AG04449 (cell line): ENCODE results near the gene LAT.

Source experiments
- CTCF ChIA-PET: fragments of 350-600 bp; formaldehyde crosslinking; extraction: SDS; loops from one replicate; lab custom pipeline; 2021; ENCODE audit warnings: antibody characterized with exemption; lab: Yijun Ruan, JAX
- POLR2A ChIA-PET: fragments of 400-600, 350-600 bp; formaldehyde crosslinking; extraction: SDS; loops from one replicate; lab custom pipeline; 2020; ENCODE audit warnings: antibody characterized with exemption, inconsistent platforms; lab: Yijun Ruan, JAX
- DNase-seq: peaks from one replicate; pipeline ENCODE4 v3.0.0-alpha.2; 2010; ENCODE audit warnings: low read depth, low spot score
- H3K4me3 ChIP-seq: 2 replicates; pipeline ENCODE4 v1.5.1; 2011; ENCODE audit warnings: low read depth, mild to moderate bottlenecking, control low read depth, low read length
- CTCF ChIP-seq: IDR thresholded peaks from one replicate; pipeline ENCODE4 v1.5.1; 2011; ENCODE audit warnings: mild to moderate bottlenecking, moderate library complexity, low read length, control low read depth, inconsistent platforms; ENCODE audit not compliant: insufficient read depth; ENCODE audit errors: missing control alignments

The LAT gene

GRCh38 chr16:28982418-28982817 is 2.4 kb upstream of the LAT start:
- no peak for TF ChIP-seq CTCF
- ChIA-PET CTCF (interaction anchor here (0.8 to 1.0 kb wide), 2 partner anchors 9 to 10 kb away, joined by 3 read pairs; no protein-coding TSS in a partner anchor), POLR2A (no interaction called here)
- DNase-seq: no peak
- no peak overlapping the region for H3K4me3 ChIP-seq

- H3K4me3 ChIP-seq: no peak overlapping the region
- ChIA-PET CTCF (interaction anchor here (0.8 to 1.0 kb wide), 2 partner anchors 9 kb away, joined by 3 read pairs; no protein-coding TSS in a partner anchor), POLR2A (no interaction called here)
- no peak for TF ChIP-seq CTCF
- DNase-seq: no peak
Observed at GRCh38 chr16:28982949-28983348, 1.9 kb upstream of the LAT start.

GRCh38 chr16:28983644-28984043 is 1.2 kb upstream of the LAT start:
- ChIA-PET POLR2A (no interaction called here), CTCF (interaction anchor here (1.0 kb wide), 1 partner anchor 8 kb away, joined by 3 read pairs; no protein-coding TSS in a partner anchor)
- DNase-seq: no peak
- no peak for TF ChIP-seq CTCF
- H3K4me3 ChIP-seq: no peak overlapping the region

- ChIA-PET POLR2A (no interaction called here), CTCF (no interaction called here)
- DNase-seq: no peak
- no peak overlapping the region for H3K4me3 ChIP-seq
- TF ChIP-seq CTCF: no peak
Observed at GRCh38 chr16:28984091-28984490, 761 bp upstream of the LAT start.

GRCh38 chr16:28985211-28986041 is 574 bp downstream of the LAT start:
- CTCF ChIA-PET: interaction anchor here (1.7 to 2.4 kb wide), 2 partner anchors 9 to 11 kb away, joined by 8 to 10 read pairs; partner anchors contain the start of gene SPNS1
- no peak overlapping the region for H3K4me3 ChIP-seq
- POLR2A ChIA-PET: no interaction called here
- DNase-seq: no peak
- no peak for TF ChIP-seq CTCF

GRCh38 chr16:28986046-28986445 is 1.2 kb downstream of the LAT start:
- no peak for DNase-seq
- CTCF ChIA-PET: interaction anchor here (1.7 to 2.4 kb wide), 2 partner anchors 9 to 12 kb away, joined by 8 to 10 read pairs; partner anchors contain the start of gene SPNS1
- POLR2A ChIA-PET: no interaction called here

More at GRCh38 chr16:28986046-28986445, 1.2 kb downstream of the LAT start:
- TF ChIP-seq CTCF: no peak
- H3K4me3 ChIP-seq: no peak overlapping the region
